GM21423 (cell line): ENCODE measurements around the gene UBE2G1.
"Not testable (repeated sequence)": the region's sequence is repeated elsewhere in the genome, so short reads cannot be mapped to it uniquely, and the experiment has no call there.

Experiments
- ATAC-seq: cut with Tn5 transposase; IDR thresholded peaks from one replicate; pipeline ENCODE4 v1.9.1; 2021; ENCODE audit warnings: mild to moderate bottlenecking, moderate library complexity; ENCODE audit not compliant: unreplicated experiment

Gene UBE2G1

DNA sequence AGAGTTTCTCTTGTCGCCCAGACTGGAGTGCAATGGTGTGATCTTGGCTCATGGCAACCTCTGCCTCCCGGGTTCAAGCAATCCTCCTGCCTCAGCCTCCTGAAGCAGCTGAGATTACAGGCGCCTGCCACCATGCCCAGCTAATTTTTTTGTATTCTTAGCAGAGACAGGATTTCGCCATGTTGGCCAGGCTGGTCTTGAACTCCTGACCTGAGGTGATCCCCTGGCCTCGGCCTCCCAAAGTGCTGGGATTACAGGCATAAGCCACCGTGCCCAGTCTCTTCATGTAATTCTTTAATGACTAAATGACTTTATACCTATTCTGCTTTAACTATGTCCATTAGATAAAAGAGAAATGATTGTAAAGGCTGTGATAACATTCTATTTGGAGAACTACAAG, 111.2 kb downstream of the UBE2G1 start:
- ATAC-seq = not testable (repeated sequence)

DNA sequence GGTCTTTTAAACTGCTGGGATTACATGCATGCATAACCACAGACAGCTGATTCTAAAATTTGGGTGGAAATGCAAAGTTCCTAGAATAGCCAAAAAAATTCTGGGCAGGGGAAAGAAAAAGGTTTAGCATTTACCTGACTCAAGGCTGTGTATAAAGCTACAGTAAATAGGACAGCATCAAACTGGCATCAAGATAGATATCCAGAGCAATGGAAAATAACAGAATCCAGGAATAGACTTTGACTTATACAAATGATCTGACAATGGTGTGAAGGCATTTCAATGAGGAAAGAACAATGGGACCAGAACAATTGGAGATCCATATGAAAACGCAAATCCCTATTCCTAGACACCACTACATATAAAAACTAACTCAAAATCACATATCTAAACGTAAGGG, 115.6 kb downstream of the UBE2G1 start:
- no peak for ATAC-seq

DNA sequence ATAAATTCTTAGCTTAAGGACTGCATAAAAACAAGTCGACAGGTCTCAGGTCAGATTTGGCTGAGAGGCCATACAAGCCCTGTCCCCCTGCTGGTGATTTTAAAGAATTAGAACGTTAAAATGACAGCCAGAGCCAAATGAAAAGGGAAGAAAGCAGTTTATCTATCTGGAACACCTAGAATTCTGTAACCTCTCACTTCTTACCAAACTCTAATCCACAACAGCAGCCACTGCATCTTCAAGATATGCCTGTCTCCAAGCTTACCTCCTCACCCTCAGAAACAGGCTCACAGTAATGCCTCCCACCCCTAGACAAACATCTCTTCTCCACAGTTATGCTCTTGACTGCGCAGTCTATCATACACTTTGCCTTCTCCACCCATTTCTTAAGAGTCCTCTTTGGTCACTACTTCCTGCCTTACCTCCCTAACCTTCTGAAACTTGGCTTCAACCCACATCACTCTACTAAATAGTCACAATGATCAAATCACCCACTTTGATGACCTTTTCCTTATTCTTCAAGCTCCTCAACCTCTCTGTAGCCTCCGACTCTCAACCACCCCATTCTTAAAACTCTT, 116.9 kb downstream of the UBE2G1 start:
- no peak for ATAC-seq

- no peak for ATAC-seq
Measured at GRCh38 chr17:4248504-4249277, 117.8 kb downstream of the UBE2G1 start.

DNA sequence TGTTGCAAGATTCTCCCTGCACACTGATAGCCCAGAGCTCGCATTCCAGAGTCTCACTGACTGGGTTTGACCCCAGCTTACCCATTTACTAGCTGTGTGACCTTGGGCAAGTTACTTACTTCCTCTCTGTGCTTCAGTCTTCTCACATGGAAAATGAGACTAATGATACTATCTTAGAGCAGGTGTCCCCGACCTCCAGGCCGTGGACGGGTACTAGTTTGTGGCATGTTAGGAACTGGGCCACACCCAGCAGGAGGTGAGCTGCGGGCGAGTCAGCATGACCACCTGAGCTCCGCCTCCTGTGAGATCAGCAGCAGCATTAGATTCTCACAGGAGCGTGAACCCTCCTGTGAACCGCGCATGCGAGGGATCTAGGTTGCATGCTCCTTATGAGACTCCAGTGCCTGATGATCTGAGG, 118.5 kb downstream of the UBE2G1 start:
- no peak for ATAC-seq

DNA sequence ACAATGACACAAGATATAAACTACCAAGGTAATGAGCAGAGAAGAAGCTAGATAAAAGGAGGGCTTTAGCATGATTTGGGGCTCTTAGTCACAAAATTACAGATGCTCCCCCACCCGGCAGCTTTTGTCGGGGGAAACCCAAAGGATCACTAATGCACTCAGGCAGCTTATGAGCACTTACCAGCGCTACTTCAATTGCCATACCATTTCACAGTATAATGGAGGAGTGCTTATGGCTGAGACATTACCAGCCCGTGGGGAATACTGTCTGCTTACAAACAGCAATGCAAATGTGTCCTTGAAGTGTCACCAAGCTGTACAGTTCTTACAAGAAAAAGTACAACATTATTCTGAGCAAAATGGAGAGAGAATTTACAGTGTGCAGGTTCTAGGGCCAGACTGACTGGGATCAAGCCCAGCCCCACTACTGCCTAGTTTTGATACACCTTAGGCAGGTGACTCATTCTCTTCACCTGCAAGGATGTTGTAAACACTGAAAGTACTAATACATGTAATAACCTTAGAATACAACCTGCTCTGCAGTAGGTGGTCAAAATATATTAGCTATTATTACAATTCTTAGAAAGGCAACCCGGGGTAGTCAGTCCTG, 119.0 kb downstream of the UBE2G1 start:
- no peak for ATAC-seq

DNA sequence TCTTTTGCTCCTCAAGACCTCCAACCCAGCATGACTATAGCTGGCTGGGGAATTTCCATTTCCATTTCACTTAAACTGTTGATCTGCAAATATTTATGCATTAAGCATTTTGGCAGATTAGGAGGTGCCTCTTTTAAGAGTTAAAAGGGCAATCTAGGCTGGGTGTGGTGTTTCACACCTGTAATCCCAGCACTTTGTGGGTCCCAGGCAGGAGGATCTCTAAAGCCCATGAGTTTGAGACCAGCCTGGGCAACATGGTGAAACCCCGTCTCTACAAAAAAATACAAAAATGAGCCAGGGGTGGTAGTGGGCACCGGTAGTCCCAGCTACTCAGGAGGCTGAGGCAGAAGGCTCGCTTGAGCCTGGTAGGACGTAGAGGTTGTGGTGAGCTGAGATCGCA, 119.8 kb downstream of the UBE2G1 start:
- ATAC-seq = no peak

DNA sequence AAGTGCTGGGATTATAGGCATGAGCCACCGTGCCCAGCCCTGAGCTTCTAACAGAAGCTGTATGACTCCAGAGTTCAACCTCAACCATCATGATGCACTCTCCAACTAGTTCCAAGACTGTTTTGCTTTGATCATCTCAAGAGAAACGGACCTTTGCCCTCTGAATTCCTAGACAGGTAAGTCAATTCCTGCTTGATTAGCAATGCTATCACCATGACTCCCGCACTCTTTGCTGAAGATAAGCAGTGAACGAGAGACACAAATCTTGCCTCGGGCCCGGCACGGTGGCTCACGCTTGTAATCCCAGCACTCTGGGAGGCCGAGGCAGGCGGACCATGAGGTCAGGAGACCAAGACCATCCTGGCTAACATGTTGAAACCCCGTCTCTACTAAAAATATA, 124.9 kb downstream of the UBE2G1 start:
- no peak for ATAC-seq

DNA sequence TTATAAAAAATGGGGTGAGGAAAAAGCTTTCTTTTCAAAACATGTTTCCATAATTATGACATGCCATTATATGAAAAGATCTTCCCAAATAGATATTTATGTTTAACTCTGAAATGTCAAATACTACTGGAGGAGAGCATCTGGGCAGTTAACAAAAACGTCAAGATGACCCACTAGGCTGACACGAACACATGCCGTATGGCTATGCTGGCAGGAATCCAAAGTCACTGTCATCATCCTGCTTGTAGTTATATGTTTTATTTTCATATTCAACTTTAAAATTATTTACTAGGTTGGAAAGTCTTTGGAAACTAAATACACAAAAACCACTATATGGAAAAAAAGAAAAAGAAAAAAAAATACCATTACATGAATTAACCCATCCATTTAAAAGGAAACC, 130.0 kb downstream of the UBE2G1 start:
- ATAC-seq = no peak

GRCh38 chr17:4235372-4236279, 130.8 kb downstream of the UBE2G1 start:
- no peak for ATAC-seq

DNA sequence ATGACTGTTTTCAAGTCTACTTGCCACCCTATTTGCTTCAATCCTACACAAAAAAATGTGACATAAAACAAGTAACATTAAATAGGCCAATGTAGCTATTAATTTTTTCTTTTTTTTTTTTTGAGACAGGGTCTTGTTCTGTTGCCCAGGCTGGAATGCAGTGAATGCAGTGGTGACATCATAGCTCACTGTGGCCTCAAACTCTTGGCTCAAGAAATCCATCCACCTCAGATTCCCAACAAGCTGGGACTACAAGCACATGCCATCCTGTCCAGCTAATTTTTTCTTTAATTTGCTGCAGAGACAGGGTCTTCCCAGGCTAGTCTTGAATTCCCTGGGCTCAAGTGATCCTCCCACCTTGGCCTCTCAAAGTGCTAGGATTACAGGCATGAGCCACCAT, 132.1 kb downstream of the UBE2G1 start:
- ATAC-seq = no peak

DNA sequence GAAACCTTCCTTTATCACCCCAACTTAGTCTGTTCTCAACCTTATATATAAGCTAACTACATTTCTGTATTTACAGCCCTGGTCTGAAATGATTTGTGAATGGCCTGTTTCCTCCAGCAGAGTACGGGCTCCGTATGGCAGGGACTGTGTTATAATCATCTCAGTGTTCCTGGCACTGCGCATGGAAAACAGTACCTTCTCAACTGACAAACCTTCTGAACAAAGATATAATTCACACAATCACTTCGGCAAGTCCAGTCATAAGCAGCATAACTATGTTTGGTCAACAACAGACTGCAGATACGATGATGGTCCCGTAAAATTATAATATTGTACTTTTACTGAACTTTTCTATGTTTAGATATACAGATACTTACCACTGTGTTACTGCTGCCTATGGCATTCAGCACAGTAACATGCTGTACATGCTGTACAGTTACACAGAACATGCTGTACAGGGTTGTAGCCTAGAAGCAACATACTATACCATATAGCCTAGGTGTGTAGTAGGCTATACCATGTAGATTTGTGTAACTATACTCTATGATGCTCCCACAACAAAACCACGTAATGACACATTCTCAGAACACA, 132.7 kb downstream of the UBE2G1 start:
- no peak for ATAC-seq

GRCh38 chr17:4232168-4232813, 134.2 kb downstream of the UBE2G1 start:
- no peak for ATAC-seq

DNA sequence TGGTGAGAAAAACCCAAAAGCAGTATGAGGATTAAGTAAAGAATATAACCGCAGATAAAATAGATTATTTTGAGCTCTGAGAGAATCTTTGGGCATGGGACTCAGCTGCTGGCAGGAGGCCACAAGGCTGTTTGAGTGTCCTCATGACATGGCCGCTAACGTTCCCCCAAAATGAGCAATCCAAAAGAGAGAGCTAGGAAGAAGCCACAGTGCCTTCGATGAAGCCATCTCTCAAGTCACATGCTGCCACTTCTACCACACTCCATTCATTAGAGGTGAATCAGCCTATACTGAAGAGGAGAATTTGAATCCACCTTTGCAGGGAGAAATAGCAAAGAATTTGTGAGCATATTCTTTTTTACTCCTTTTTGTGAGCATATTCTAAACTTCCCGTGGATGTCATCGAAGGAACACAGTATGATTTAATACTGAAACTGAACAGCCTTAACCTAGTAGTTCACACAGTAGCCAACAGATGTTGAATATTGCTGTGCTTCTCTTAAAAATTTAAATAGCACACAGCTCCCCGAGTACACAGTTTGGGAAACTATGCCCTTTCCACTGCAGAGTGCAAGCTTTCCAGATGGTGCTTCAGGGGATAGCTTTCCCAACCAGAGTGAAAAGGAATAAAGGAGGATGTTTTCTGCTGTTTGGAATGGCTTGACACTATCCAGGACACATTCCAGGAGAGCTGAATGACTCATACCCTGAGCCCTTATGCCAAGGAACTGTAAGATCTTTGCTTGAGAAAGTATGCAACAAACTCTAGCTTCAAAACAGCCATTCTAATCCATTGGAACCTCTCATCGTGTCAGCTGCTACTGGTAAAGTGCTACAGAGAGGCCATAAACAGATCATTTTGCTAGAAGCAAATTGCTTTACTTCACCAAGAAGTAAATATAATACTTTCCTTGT, 136.6 kb downstream of the UBE2G1 start:
- no peak for ATAC-seq

GRCh38 chr17:4221899-4222659, 144.4 kb downstream of the UBE2G1 start:
- ATAC-seq = no peak

DNA sequence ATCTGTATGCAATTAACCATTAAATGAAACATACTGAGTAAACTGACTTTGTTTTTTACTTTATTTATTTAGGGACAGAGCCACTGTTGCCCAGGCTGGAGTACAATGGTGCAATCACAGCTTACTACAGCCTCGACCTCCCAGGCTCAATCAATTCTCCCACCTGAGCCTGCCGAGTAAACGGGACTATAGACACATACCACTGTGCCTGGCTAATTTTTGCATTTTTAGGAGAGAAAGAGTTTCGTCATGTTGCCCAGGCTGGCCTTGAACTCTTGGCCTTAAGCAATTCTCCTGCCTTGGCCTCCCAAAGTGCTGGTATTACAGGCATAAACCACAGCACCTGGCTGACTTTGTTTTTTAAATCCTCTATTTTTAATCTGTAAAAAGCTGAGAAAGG, 145.3 kb downstream of the UBE2G1 start:
- ATAC-seq = no peak

- no peak for ATAC-seq
Measured at GRCh38 chr17:4220655-4221054, 145.8 kb downstream of the UBE2G1 start.
